A549 (cell line): ENCODE measurements around the gene CD300H. TPM values are rescaled to one million over a fixed set of nuclear protein-coding genes. Genes with fewer than 3 reads are reported as not detected.

Experiments
- ATAC-seq, 2 experiments: fragments of 200-7000 bp in 1 of 2; fragments of >200 bp in 1 of 2; cut with Nextera tagmentation in 1 of 2; cut with Tn5 transposase in 1 of 2; 3 replicates each; pipeline versions ENCODE4 v1.8.0 to v1.9.1; 2018 to 2020; ENCODE audit warnings: mild to moderate bottlenecking in 1 of 2, moderate library complexity in 1 of 2
- CTCF ChIA-PET: fragments of 300-600 bp; sonication (Branson Sonifier 250); formaldehyde crosslinking; extraction: SDS; loops from one replicate; lab custom pipeline; 2021; ENCODE audit warnings: antibody characterized with exemption, inconsistent platforms; lab: Yijun Ruan, JAX
- POLR2A ChIA-PET: fragments of 350-600 bp; formaldehyde crosslinking; extraction: SDS; loops from one replicate; lab custom pipeline; 2021; ENCODE audit warnings: antibody characterized with exemption, inconsistent platforms; lab: Yijun Ruan, JAX
- DNase-seq, 2 experiments: peaks; one replicate each; pipeline versions ENCODE4 v3.0.0 to v3.0.0-alpha.2; 2011 to 2016; ENCODE audit warnings: low read depth in 1 of 2, low spot score in 1 of 2
- FAIRE-seq: peaks from 2 replicates; lab custom pipeline; 2011; peaks lifted over from hg19 to GRCh38; lab: Jason Lieb, UNC
- H3K27ac ChIP-seq, 2 experiments: fragments of >200 bp; sonication (Bioruptor Twin); formaldehyde crosslinking; 3 replicates each; pipeline ENCODE4 v1.5.1; 2016 to 2017
- H3K4me1 ChIP-seq: fragments of >200 bp; sonication (Bioruptor Twin); formaldehyde crosslinking; 3 replicates; pipeline ENCODE4 v1.6.1; 2016
- H3K4me2 ChIP-seq: fragments of >200 bp; sonication (Bioruptor Twin); formaldehyde crosslinking; 3 replicates; pipeline ENCODE4 v1.6.1; 2016
- H3K4me3 ChIP-seq: fragments of >200 bp; sonication (Bioruptor Twin); formaldehyde crosslinking; 3 replicates; pipeline ENCODE4 v1.5.1; 2016
- H3K9me3 ChIP-seq: fragments of >200 bp; sonication (Bioruptor Twin); formaldehyde crosslinking; 3 replicates; pipeline ENCODE4 v1.6.1; 2016
- CHD2 ChIP-seq: fragments of 150-350 bp; IDR thresholded peaks from 2 replicates; pipeline ENCODE4 v1.6.1; 2014; ENCODE audit warnings: low read length; ENCODE audit not compliant: partially characterized antibody
- EHF ChIP-seq: fragments of 250-450 bp; sonication (Bioruptor Pico); IDR thresholded peaks from 2 replicates; pipeline ENCODE4 v1.5.0; 2020; ENCODE audit warnings: mild to moderate bottlenecking
- EHMT2 ChIP-seq: fragments of 200-600 bp; sonication (generic); IDR thresholded peaks from 2 replicates; pipeline ENCODE4 v1.6.1; 2016; ENCODE audit warnings: antibody characterized with exemption, low read depth, mild to moderate bottlenecking, moderate library complexity
- FOSB ChIP-seq: fragments of 250-450 bp; sonication (Bioruptor Pico); IDR thresholded peaks from 2 replicates; pipeline ENCODE4 v1.5.0; 2020; ENCODE audit warnings: mild to moderate bottlenecking, moderate library complexity
- FOSL2 ChIP-seq, 2 experiments: fragments of 450-650 bp in 1 of 2; fragments of >200 bp in 1 of 2; sonication (Bioruptor Twin) in 1 of 2; formaldehyde crosslinking; IDR thresholded peaks; 2 replicates each; pipeline versions ENCODE4 v1.5.0 to v1.6.1; 2016 to 2020; ENCODE audit warnings: mild to moderate bottlenecking in 1 of 2, moderate library complexity in 1 of 2
- GATA3 ChIP-seq: IDR thresholded peaks from 2 replicates; pipeline ENCODE4 v1.6.1; 2012; ENCODE audit warnings: borderline replicate concordance
- JUN ChIP-seq, 2 experiments: fragments of >200 bp; sonication (Bioruptor Twin); formaldehyde crosslinking; IDR thresholded peaks; 2 replicates in 1 of 2; 3 replicates in 1 of 2; pipeline ENCODE4 v1.6.1; 2016 to 2017
- KDM1A ChIP-seq: fragments of 200-600 bp; sonication (generic); IDR thresholded peaks from 2 replicates; pipeline ENCODE4 v1.6.1; 2016; ENCODE audit warnings: low read depth, mild to moderate bottlenecking
- MAFK ChIP-seq: fragments of 450-650 bp; IDR thresholded peaks from 2 replicates; pipeline ENCODE4 v1.6.1; 2014; ENCODE audit not compliant: partially characterized antibody
- MAZ ChIP-seq: fragments of 150-350 bp; IDR thresholded peaks from 2 replicates; pipeline ENCODE4 v1.6.1; 2014; ENCODE audit warnings: antibody characterized with exemption, low read depth, low read length, borderline replicate concordance
- NFE2L2 ChIP-seq: fragments of 150-350 bp; conservative IDR thresholded peaks from 2 replicates; pipeline ENCODE4 v1.6.1; 2014; ENCODE audit warnings: low read length
- POLR2A ChIP-seq: IDR thresholded peaks from 2 replicates; pipeline ENCODE4 v1.6.1; 2012; ENCODE audit warnings: mild to moderate bottlenecking, low read length
- POLR2AphosphoS2 ChIP-seq: conservative IDR thresholded peaks from 2 replicates; pipeline ENCODE4 v1.6.1; 2012; ENCODE audit warnings: low read length, improper control_type of control experiment, inconsistent platforms
- RAD21 ChIP-seq, 2 experiments: fragments of >200 bp in 1 of 2; sonication (Bioruptor Twin) in 1 of 2; formaldehyde crosslinking in 1 of 2; IDR thresholded peaks in 1 of 2; conservative IDR thresholded peaks in 1 of 2; 2 replicates in 1 of 2; 3 replicates in 1 of 2; pipeline ENCODE4 v1.6.1; 2012 to 2018; ENCODE audit warnings: inconsistent platforms in 1 of 2
- RFX5 ChIP-seq: fragments of 450-650 bp; IDR thresholded peaks from 2 replicates; pipeline ENCODE4 v1.7.1; 2014; ENCODE audit warnings: antibody characterized with exemption, mild to moderate bottlenecking, moderate library complexity
- SMC3 ChIP-seq: fragments of >200 bp; sonication (Bioruptor Twin); formaldehyde crosslinking; IDR thresholded peaks from 3 replicates; pipeline ENCODE4 v1.6.1; 2018; ENCODE audit warnings: inconsistent platforms
- TP53 ChIP-seq: fragments of 250-450 bp; sonication (Bioruptor Pico); IDR thresholded peaks from 2 replicates; pipeline ENCODE4 v1.5.0; 2021; ENCODE audit warnings: mild to moderate bottlenecking, moderate library complexity
- ZC3H11A ChIP-seq: fragments of 450-650 bp; IDR thresholded peaks from 2 replicates; pipeline ENCODE4 v1.6.1; 2014; ENCODE audit warnings: antibody characterized with exemption, mild to moderate bottlenecking
- ZNF302 ChIP-seq: fragments of 250-450 bp; sonication (Bioruptor Pico); IDR thresholded peaks from 2 replicates; pipeline ENCODE4 v1.9.0; 2021; ENCODE audit warnings: inconsistent platforms, mild to moderate bottlenecking, moderate library complexity
- WGBS: methylation state at CpG from one replicate; pipeline ENCODE4 v1.1.6; 2017; ENCODE audit errors: missing lambda C conversion rate; 5-methylcytosine and 5-hydroxymethylcytosine counted together
- polyA plus RNA-seq, 4 experiments: library from polyadenylated mRNA; depleted of rRNA in 3 of 4; stranded (reverse); fragments of >200 nt; fragmentation: RNase III in 1 of 4; extraction: RNeasy Plus Mini Kit Qiagen cat#74134 plus additional on column Dnase treatment in 1 of 4; gene quantifications; 2 replicates in 3 of 4; 3 replicates in 1 of 4; pipeline ENCODE4 v1.2.3, GENCODE V29; 2011 to 2017
- TF ChIP-seq, protein P1 (sequence below): fragments of >200 bp; sonication (Bioruptor Twin); formaldehyde crosslinking; IDR thresholded peaks from 3 replicates; pipeline ENCODE4 v1.6.1; 2016
- TF ChIP-seq, protein P2 (sequence below): IDR thresholded peaks from 2 replicates; pipeline ENCODE4 v1.6.1; 2012; ENCODE audit warnings: low read depth, borderline replicate concordance

Gene CD300H
- polyA plus RNA-seq, 2 of the 4 experiments (the other 2 are of a cell fraction): 0.50 TPM; not detected in 1

GRCh38 chr17:74555427-74555940 is 11.8 kb downstream of the CD300H start:
- ChIA-PET CTCF (interaction anchor here (0.5 to 5.3 kb wide), 5 partner anchors 11 to 674 kb away, joined by 3 to 27 read pairs (median 6); partner anchors contain the start of gene CD300H), POLR2A (interaction anchor here (1.0 to 1.3 kb wide), 2 partner anchors 14 to 125 kb away, joined by 3 read pairs; no protein-coding TSS in a partner anchor)
- no peak for ATAC-seq
- Histone ChIP-seq H3K4me3 (no peak overlapping the region), H3K4me2 (no peak overlapping the region), H3K9me3 (no peaks in the 10 kb centered on the region)
- TF ChIP-seq MAFK: peak; percentile 77
- TF ChIP-seq ZC3H11A: no peak
- TF ChIP-seq, all 56 proteins: peak for 1
- no peak overlapping the region for H3K27ac ChIP-seq
- DNase-seq: no peak
- FAIRE-seq: no peak
- no peaks in the 10 kb centered on the region for H3K4me1 ChIP-seq
- WGBS: 52% methylated on average over 7 of the region's 7 CpGs

DNA sequence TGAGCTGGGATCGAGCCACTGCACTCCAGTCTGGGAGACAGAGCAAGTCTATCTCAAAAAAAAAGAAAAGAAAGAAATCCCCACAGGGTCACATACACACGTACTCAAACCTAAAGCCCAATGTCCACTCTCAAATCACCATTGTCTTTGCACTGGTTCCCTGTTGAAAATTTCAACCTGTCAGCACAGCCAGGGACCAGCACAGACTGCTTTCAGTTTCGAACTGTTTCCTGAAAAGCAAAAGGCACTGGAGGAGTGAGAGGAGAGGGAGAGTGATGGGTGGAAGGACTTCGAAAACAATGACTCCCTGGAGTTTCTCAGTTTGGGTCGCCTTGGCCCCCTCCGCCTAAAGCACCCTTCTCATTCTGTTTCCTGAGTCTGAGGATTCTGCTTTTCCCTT is 12.4 kb downstream of the CD300H start:
- 48% methylated on average over 6 of the region's 6 CpGs for WGBS
- H3K9me3 ChIP-seq: no peaks in the 10 kb centered on the region
- CTCF ChIA-PET: interaction anchor here (0.5 to 5.3 kb wide), 5 partner anchors 11 to 675 kb away, joined by 3 to 27 read pairs (median 6); partner anchors contain the start of gene CD300H
- ATAC-seq (no peak), DNase-seq (no peak), FAIRE-seq (no peak)
- no peak overlapping the region for H3K4me2 ChIP-seq
- POLR2A ChIA-PET: no interaction called here
- TF ChIP-seq RFX5 (no peak), CHD2 (no peak), POLR2AphosphoS2 (no peak), TP53 (CRISPR knock-in tag) (no peak), FOSL2 (IDR thresholded peaks at IDR 0.05) (no peak), FOSL2 (CRISPR knock-in tag; IDR thresholded peaks at IDR 0.05) (no peak), SMC3 (no peak), FOSB (CRISPR knock-in tag) (no peak), RAD21 (conservative IDR thresholded peaks at IDR 0.05 in 1 of 2, IDR thresholded peaks at IDR 0.05 in 1 of 2) (no peak), EHF (CRISPR knock-in tag) (no peak), ZNF302 (CRISPR knock-in tag) (no peak), KDM1A (no peak), MAZ (no peak), JUN (IDR thresholded peaks at IDR 0.05) (no peak), EHMT2 (no peak), POLR2A (no peak), GATA3 (no peak), NFE2L2 (no peak)
- TF ChIP-seq, protein P1, sequence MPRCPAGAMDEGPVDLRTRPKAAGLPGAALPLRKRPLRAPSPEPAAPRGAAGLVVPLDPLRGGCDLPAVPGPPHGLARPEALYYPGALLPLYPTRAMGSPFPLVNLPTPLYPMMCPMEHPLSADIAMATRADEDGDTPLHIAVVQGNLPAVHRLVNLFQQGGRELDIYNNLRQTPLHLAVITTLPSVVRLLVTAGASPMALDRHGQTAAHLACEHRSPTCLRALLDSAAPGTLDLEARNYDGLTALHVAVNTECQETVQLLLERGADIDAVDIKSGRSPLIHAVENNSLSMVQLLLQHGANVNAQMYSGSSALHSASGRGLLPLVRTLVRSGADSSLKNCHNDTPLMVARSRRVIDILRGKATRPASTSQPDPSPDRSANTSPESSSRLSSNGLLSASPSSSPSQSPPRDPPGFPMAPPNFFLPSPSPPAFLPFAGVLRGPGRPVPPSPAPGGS: no peak
- TF ChIP-seq, protein P2, sequence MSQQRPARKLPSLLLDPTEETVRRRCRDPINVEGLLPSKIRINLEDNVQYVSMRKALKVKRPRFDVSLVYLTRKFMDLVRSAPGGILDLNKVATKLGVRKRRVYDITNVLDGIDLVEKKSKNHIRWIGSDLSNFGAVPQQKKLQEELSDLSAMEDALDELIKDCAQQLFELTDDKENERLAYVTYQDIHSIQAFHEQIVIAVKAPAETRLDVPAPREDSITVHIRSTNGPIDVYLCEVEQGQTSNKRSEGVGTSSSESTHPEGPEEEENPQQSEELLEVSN: no peak
- H3K4me1 ChIP-seq: no peaks in the 10 kb centered on the region
- no peak overlapping the region for H3K4me3 ChIP-seq
- H3K27ac ChIP-seq: no peak overlapping the region

- ATAC-seq (peak; percentile 16 to 38; a peak in 4 of 6 replicates), FAIRE-seq (no peak), DNase-seq (peak in 1 of 2 experiments; percentile 23)
- ChIA-PET POLR2A (no interaction called here), CTCF (interaction anchor here (1.6 to 5.3 kb wide), 4 partner anchors 14 to 67 kb away, joined by 3 to 27 read pairs (median 14); partner anchors contain the start of gene CD300H)
- H3K27ac ChIP-seq: no peak overlapping the region
- H3K4me3 ChIP-seq: no peak overlapping the region
- no peak for TF ChIP-seq GATA3
- 15% methylated on average over 7 of the region's 7 CpGs for WGBS
- no peak overlapping the region for H3K4me2 ChIP-seq
- no peaks in the 10 kb centered on the region for H3K9me3 ChIP-seq
- H3K4me1 ChIP-seq: no peaks in the 10 kb centered on the region
Measured at GRCh38 chr17:74552037-74552436, 15.3 kb downstream of the CD300H start.
